ENCODE results near the gene SLC25A22. TPM values are rescaled to one million over a fixed set of nuclear protein-coding genes. Genes with fewer than 3 reads are reported as not detected.

SLC25A22 gene
- total and polyA plus RNA-seq, 4 donors = 3.2 to 12.9 (median 7.9) TPM

- ATAC-seq (ENCODE audit: low FRiP score) (peak; percentile 75), DNase-seq (peak; percentile 86 to 90)
- WGBS, 2 donors = 7 to 10% methylated on average over 26 of the region's 26 CpGs
- peak overlapping the region in 1 of 2 donors; percentile 14 for H3K27ac ChIP-seq (ENCODE audit: low read depth in 1 of 2, low read length in 2 of 2)
- no peaks in the 10 kb centered on the region for H3K9me3 ChIP-seq (ENCODE audit: control insufficient read depth, low read length)
- no peaks in the 10 kb centered on the region for H3K27me3 ChIP-seq (ENCODE audit: control insufficient read depth in 1 of 2, insufficient read depth in 2 of 2, low read length in 1 of 2)
- H3K36me3 ChIP-seq (ENCODE audit: control insufficient read depth in 1 of 2, insufficient read depth in 2 of 2, low read length in 1 of 2) = no peaks in the 10 kb centered on the region
- intact Hi-C loops (cut with DNase I) = no loop called here
- peak overlapping the region; percentile 7 to 18 for H3K4me3 ChIP-seq (ENCODE audit: low read length in 2 of 2)
- H3K4me1 ChIP-seq (ENCODE audit: control insufficient read depth in 1 of 2, insufficient read depth in 2 of 2, low read length in 2 of 2) = no peaks in the 10 kb centered on the region
These were observed 2.2 kb downstream of the SLC25A22 start for GRCh38 chr11:795634-796564.

GRCh38 chr11:794766-795633 lies 3.1 kb downstream of the SLC25A22 start:
- WGBS, 2 donors = 63 to 65% methylated on average over 37 to 38 of the region's 38 CpGs
- no peak for ATAC-seq (ENCODE audit: low FRiP score)
- Histone ChIP-seq H3K4me3 (ENCODE audit: low read length in 2 of 2) (no peak overlapping the region), H3K4me1 (ENCODE audit: control insufficient read depth in 1 of 2, insufficient read depth in 2 of 2, low read length in 2 of 2) (no peaks in the 10 kb centered on the region), H3K36me3 (ENCODE audit: control insufficient read depth in 1 of 2, insufficient read depth in 2 of 2, low read length in 1 of 2) (no peaks in the 10 kb centered on the region), H3K27me3 (ENCODE audit: control insufficient read depth in 1 of 2, insufficient read depth in 2 of 2, low read length in 1 of 2) (no peaks in the 10 kb centered on the region), H3K27ac (ENCODE audit: low read depth in 1 of 2, low read length in 2 of 2) (no peak overlapping the region), H3K9me3 (ENCODE audit: control insufficient read depth, low read length) (no peaks in the 10 kb centered on the region)
- DNase-seq = no peak
- intact Hi-C loops (cut with DNase I) = no loop called here

DNA sequence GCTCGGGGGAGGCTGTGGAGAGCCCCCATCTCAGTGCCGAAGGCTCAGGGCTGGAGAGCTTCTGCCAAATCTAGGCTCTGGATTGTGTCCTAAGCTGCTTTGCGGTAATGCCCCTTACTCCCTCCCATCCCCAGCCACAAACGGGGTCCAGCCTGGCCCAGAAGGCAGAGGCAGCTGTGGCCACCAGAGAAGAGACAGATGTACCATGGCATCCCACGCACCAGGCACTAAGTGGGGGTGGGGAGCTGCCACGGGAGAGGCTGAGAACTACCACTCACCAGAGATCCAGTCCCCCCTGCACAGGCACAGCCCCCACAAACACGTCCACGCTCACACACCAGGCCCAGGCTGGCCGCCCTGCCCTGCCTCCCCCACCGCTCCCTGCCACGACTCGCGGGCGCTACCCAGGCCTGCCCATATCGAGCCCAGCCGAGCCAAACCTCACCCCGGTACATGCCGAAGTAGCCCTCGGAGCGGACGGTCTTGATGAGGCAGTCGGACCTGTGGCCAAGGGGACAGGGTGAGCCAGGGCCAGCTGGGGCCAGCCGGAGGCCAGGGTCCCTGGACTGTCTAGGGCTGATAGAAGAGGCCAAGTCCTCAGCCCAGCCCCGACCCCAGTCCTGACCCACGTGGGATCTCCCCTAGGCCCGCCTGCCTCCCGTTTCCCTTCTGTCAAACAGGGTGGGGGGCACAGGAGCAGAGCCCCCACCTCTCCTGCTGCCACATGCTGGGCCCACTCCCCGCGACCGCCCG lies 3.9 kb downstream of the SLC25A22 start:
- no peak for ATAC-seq (ENCODE audit: low FRiP score)
- Histone ChIP-seq H3K27me3 (ENCODE audit: control insufficient read depth in 1 of 2, insufficient read depth in 2 of 2, low read length in 1 of 2) (no peaks in the 10 kb centered on the region), H3K27ac (ENCODE audit: low read depth in 1 of 2, low read length in 2 of 2) (no peak overlapping the region), H3K36me3 (ENCODE audit: control insufficient read depth in 1 of 2, insufficient read depth in 2 of 2, low read length in 1 of 2) (no peaks in the 10 kb centered on the region), H3K4me3 (ENCODE audit: low read length in 2 of 2) (no peak overlapping the region), H3K9me3 (ENCODE audit: control insufficient read depth, low read length) (no peaks in the 10 kb centered on the region), H3K4me1 (ENCODE audit: control insufficient read depth in 1 of 2, insufficient read depth in 2 of 2, low read length in 2 of 2) (no peaks in the 10 kb centered on the region)
- 92 to 93% methylated on average over 30 to 31 of the region's 31 CpGs for whole genome bisulfite sequencing, 2 donors
- no peak for DNase-seq
- intact Hi-C loops (cut with DNase I) = no loop called here

GRCh38 chr11:793556-793955 lies 4.5 kb downstream of the SLC25A22 start:
- no peak overlapping the region for H3K27ac ChIP-seq (ENCODE audit: low read depth in 1 of 2, low read length in 2 of 2)
- intact Hi-C loops (cut with DNase I) = no loop called here
- no peaks in the 10 kb centered on the region for H3K4me1 ChIP-seq (ENCODE audit: control insufficient read depth in 1 of 2, insufficient read depth in 2 of 2, low read length in 2 of 2)
- no peak for DNase-seq
- ATAC-seq (ENCODE audit: low FRiP score) = no peak
- WGBS, 2 donors = 84 to 85% methylated on average over 7 of the region's 7 CpGs
- H3K27me3 ChIP-seq (ENCODE audit: control insufficient read depth in 1 of 2, insufficient read depth in 2 of 2, low read length in 1 of 2) = no peaks in the 10 kb centered on the region
- H3K9me3 ChIP-seq (ENCODE audit: control insufficient read depth, low read length) = no peaks in the 10 kb centered on the region
- H3K4me3 ChIP-seq (ENCODE audit: low read length in 2 of 2) = no peak overlapping the region
- H3K36me3 ChIP-seq (ENCODE audit: control insufficient read depth in 1 of 2, insufficient read depth in 2 of 2, low read length in 1 of 2) = no peaks in the 10 kb centered on the region

DNA sequence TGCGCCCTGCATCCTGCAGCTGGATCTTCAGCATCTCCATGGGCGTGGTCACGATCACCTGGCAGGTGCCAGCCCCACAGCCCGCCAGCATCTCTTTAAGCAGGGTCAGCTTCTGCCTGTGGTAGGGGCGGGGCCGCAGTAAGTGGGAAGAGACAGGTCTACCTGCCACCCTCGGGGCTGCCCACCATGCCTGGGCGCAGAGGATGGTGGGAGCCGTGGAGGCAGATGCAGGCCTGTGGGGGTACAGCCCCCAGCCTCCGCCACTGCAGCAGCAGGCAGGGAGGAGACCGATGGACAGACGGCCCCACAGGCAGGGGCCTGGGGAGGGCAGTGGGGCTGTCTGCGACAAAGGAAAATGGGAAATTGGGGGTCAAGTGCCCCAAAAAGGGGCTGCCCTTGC lies 5.2 kb downstream of the SLC25A22 start:
- intact Hi-C loops (cut with DNase I) = no loop called here
- WGBS, 2 donors = 91 to 95% methylated on average over 13 of the region's 13 CpGs

DNA sequence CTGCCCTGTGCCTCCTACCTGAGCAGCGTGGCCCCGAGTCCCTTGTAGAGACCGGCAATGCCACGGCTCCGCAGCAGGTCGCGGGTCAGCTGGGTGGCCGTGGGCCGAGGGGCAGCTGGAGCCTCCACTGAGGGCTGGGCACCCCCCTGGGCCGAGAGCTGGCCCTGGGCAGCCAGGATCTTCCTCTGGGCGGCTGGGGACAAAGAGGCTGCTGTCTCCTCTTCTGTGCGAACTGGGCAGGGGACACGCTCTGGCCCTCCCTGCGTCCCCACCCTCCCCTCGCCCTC lies 5.6 kb downstream of the SLC25A22 start:
- no peaks in the 10 kb centered on the region for H3K27me3 ChIP-seq (ENCODE audit: control insufficient read depth in 1 of 2, insufficient read depth in 2 of 2, low read length in 1 of 2)
- H3K4me1 ChIP-seq (ENCODE audit: control insufficient read depth in 1 of 2, insufficient read depth in 2 of 2, low read length in 2 of 2) = no peaks in the 10 kb centered on the region
- intact Hi-C loops (cut with DNase I) = no loop called here
- H3K9me3 ChIP-seq (ENCODE audit: control insufficient read depth, low read length) = no peaks in the 10 kb centered on the region
- no peak overlapping the region for H3K4me3 ChIP-seq (ENCODE audit: low read length in 2 of 2)
- 93 to 94% methylated on average over 8 to 15 of the region's 15 CpGs for WGBS, 2 donors
- H3K36me3 ChIP-seq (ENCODE audit: control insufficient read depth in 1 of 2, insufficient read depth in 2 of 2, low read length in 1 of 2) = no peaks in the 10 kb centered on the region
- ATAC-seq (ENCODE audit: low FRiP score) (no peak), DNase-seq (no peak)
- H3K27ac ChIP-seq (ENCODE audit: low read depth in 1 of 2, low read length in 2 of 2) = no peak overlapping the region

More for the DNA sequence above, 5.2 kb downstream of the SLC25A22 start:
- H3K4me1 ChIP-seq (ENCODE audit: control insufficient read depth in 1 of 2, insufficient read depth in 2 of 2, low read length in 2 of 2) = no peaks in the 10 kb centered on the region
- no peaks in the 10 kb centered on the region for H3K9me3 ChIP-seq (ENCODE audit: control insufficient read depth, low read length)
- no peaks in the 10 kb centered on the region for H3K27me3 ChIP-seq (ENCODE audit: control insufficient read depth in 1 of 2, insufficient read depth in 2 of 2, low read length in 1 of 2)
- no peak overlapping the region for H3K4me3 ChIP-seq (ENCODE audit: low read length in 2 of 2)
- no peak for DNase-seq
- no peak for ATAC-seq (ENCODE audit: low FRiP score)
- no peak overlapping the region for H3K27ac ChIP-seq (ENCODE audit: low read depth in 1 of 2, low read length in 2 of 2)
- H3K36me3 ChIP-seq (ENCODE audit: control insufficient read depth in 1 of 2, insufficient read depth in 2 of 2, low read length in 1 of 2) = no peaks in the 10 kb centered on the region

- 94% methylated on average over 46 to 49 of the region's 49 CpGs for WGBS, 2 donors
- Histone ChIP-seq H3K4me3 (ENCODE audit: low read length in 2 of 2) (no peak overlapping the region), H3K36me3 (ENCODE audit: control insufficient read depth in 1 of 2, insufficient read depth in 2 of 2, low read length in 1 of 2) (no peaks in the 10 kb centered on the region), H3K27ac (ENCODE audit: low read depth in 1 of 2, low read length in 2 of 2) (no peak overlapping the region), H3K9me3 (ENCODE audit: control insufficient read depth, low read length) (no peaks in the 10 kb centered on the region), H3K27me3 (ENCODE audit: control insufficient read depth in 1 of 2, insufficient read depth in 2 of 2, low read length in 1 of 2) (no peaks in the 10 kb centered on the region), H3K4me1 (ENCODE audit: control insufficient read depth in 1 of 2, insufficient read depth in 2 of 2, low read length in 2 of 2) (no peaks in the 10 kb centered on the region)
- DNase-seq (no peak), ATAC-seq (ENCODE audit: low FRiP score) (no peak)
- intact Hi-C loops (cut with DNase I) = no loop called here
These were observed 6.2 kb downstream of the SLC25A22 start for GRCh38 chr11:791658-792534.

All from aorta (tissue), 5 donors.